HepG2 (cell line): ENCODE measurements around the gene PPP2R2B. TPM values are rescaled to one million over a fixed set of nuclear protein-coding genes. Genes with fewer than 3 reads are reported as not detected.

Source experiments
- ATAC-seq: fragments of 200-7000 bp; cut with Tn5 transposase; 3 replicates; pipeline ENCODE4 v1.9.1; 2020; ENCODE audit warnings: mild to moderate bottlenecking, moderate library complexity
- BruUV-seq: library from RNA; stranded (reverse); fragments of 400-500 nt; replicated peaks from 2 replicates; lab custom pipeline; 2021; lab: Mats Ljungman, UMichigan
- CTCF ChIA-PET: fragments of 300-600 bp; formaldehyde crosslinking; extraction: SDS; loops from one replicate; lab custom pipeline; 2021; ENCODE audit warnings: low total read pairs, inconsistent platforms, low intra/inter-chr PET ratio; lab: Yijun Ruan, JAX
- POLR2A ChIA-PET: fragments of 350-600 bp; sonication (Branson Sonifier 250); formaldehyde crosslinking; loops from one replicate; lab custom pipeline; 2020; ENCODE audit warnings: antibody characterized with exemption, inconsistent platforms; lab: Yijun Ruan, JAX
- DNase-seq: peaks from one replicate; pipeline ENCODE4 v3.0.0-alpha.2; 2015; ENCODE audit warnings: low spot score
- FAIRE-seq: peaks from 3 replicates; lab custom pipeline; 2011; peaks lifted over from hg19 to GRCh38; lab: Jason Lieb, UNC
- H2AFZ ChIP-seq: one replicate; pipeline ENCODE4 v1.6.1; 2011; ENCODE audit warnings: low read length, inconsistent platforms
- H3K27ac ChIP-seq: fragments of 300-600 bp; 3 replicates; pipeline ENCODE4 v1.8.0; 2011; ENCODE audit warnings: mixed run types, mild to moderate bottlenecking, mixed read lengths, low read length, inconsistent platforms; ENCODE audit not compliant: insufficient read depth; ENCODE audit errors: extremely low read length
- H3K27me3 ChIP-seq, 2 experiments: fragments of 200-600 bp in 1 of 2; 2 replicates in 1 of 2; 3 replicates in 1 of 2; pipeline versions ENCODE4 v1.6.0 to v1.8.0; 2011; ENCODE audit warnings: low read length in 2 of 2, mild to moderate bottlenecking in 2 of 2, moderate library complexity in 2 of 2, inconsistent platforms in 1 of 2; ENCODE audit not compliant: insufficient read depth in 2 of 2, control insufficient read depth in 1 of 2
- H3K36me3 ChIP-seq, 2 experiments: fragments of 200-600 bp in 1 of 2; replicated peaks in 1 of 2; 2 replicates in 1 of 2; 3 replicates in 1 of 2; pipeline versions ENCODE4 v1.5.1 to v1.8.0; 2011; ENCODE audit warnings: low read length in 2 of 2, inconsistent platforms in 1 of 2; ENCODE audit not compliant: insufficient read depth in 2 of 2, control insufficient read depth in 1 of 2
- H3K4me1 ChIP-seq: 2 replicates; pipeline ENCODE4 v1.5.1; 2012; ENCODE audit warnings: low read length, inconsistent platforms; ENCODE audit not compliant: insufficient read depth
- H3K4me2 ChIP-seq: 2 replicates; pipeline ENCODE4 v1.6.0; 2011; ENCODE audit warnings: low read depth, low read length, inconsistent platforms
- H3K4me3 ChIP-seq, 3 experiments: fragments of 200-600 bp in 1 of 3; sonication (generic), shearing (Covaris generic) in 1 of 3; replicated peaks in 1 of 3; 2 replicates each; pipeline ENCODE4 v1.5.1; 2011 to 2016; ENCODE audit warnings: low read length in 3 of 3, inconsistent platforms in 2 of 3, low read depth in 2 of 3, mild to moderate bottlenecking in 2 of 3, control low read depth in 1 of 3, mixed read lengths in 1 of 3; ENCODE audit not compliant: insufficient read depth in 1 of 3
- H3K79me2 ChIP-seq: one replicate; pipeline ENCODE4 v1.6.1; 2011; ENCODE audit warnings: low read length, inconsistent platforms; ENCODE audit not compliant: insufficient read depth
- H3K9ac ChIP-seq: 2 replicates; pipeline ENCODE4 v1.6.0; 2011; ENCODE audit warnings: mild to moderate bottlenecking, low read depth, low read length, inconsistent platforms; ENCODE audit not compliant: insufficient read depth
- H3K9me3 ChIP-seq: 2 replicates; pipeline ENCODE4 v1.5.1; 2012; ENCODE audit warnings: mild to moderate bottlenecking, low read length
- H4K20me1 ChIP-seq: 2 replicates; pipeline ENCODE4 v1.6.0; 2011; ENCODE audit warnings: inconsistent platforms, mild to moderate bottlenecking, low read length, moderate library complexity; ENCODE audit not compliant: insufficient read depth
- BCL6 ChIP-seq: IDR thresholded peaks from 2 replicates; pipeline ENCODE4 v1.6.1; 2016; ENCODE audit warnings: missing genetic modification reagents, missing compliant biosample characterization
- CC2D1A ChIP-seq: sonication (generic); formaldehyde crosslinking; IDR thresholded peaks from 2 replicates; pipeline ENCODE4 v1.8.1; 2023; ENCODE audit warnings: mild to moderate bottlenecking, missing genetic modification reagents
- CTCF ChIP-seq: sonication (generic); formaldehyde crosslinking; IDR thresholded peaks from 2 replicates; pipeline ENCODE4 v1.5.0; 2020; ENCODE audit warnings: mild to moderate bottlenecking, missing genetic modification reagents, moderate library complexity
- ELF1 ChIP-seq: sonication (generic); formaldehyde crosslinking; IDR thresholded peaks from 2 replicates; pipeline ENCODE4 v1.4.0; 2020; ENCODE audit warnings: missing genetic modification reagents
- IRF9 ChIP-seq: sonication (generic); formaldehyde crosslinking; IDR thresholded peaks from 2 replicates; pipeline ENCODE4 v1.8.0; 2022; ENCODE audit warnings: missing genetic modification reagents, mild to moderate bottlenecking, borderline replicate concordance
- PBX2 ChIP-seq: IDR thresholded peaks from 2 replicates; pipeline ENCODE4 v1.6.1; 2016; ENCODE audit warnings: control low read depth
- RFXAP ChIP-seq: sonication (generic); formaldehyde crosslinking; IDR thresholded peaks from 2 replicates; pipeline ENCODE4 v1.4.0; 2020; ENCODE audit warnings: missing genetic modification reagents, borderline replicate concordance
- RXRB ChIP-seq: IDR thresholded peaks from 2 replicates; pipeline ENCODE4 v1.6.1; 2016; ENCODE audit warnings: borderline replicate concordance, missing genetic modification reagents, missing compliant biosample characterization
- SMC3 ChIP-seq: IDR thresholded peaks from 2 replicates; pipeline ENCODE4 v1.6.1; 2011; ENCODE audit warnings: low read length, improper control_type of control experiment
- STAG1 ChIP-seq: sonication (generic); formaldehyde crosslinking; IDR thresholded peaks from 2 replicates; pipeline ENCODE4 v1.4.0; 2020; ENCODE audit warnings: missing genetic modification reagents
- TBX2 ChIP-seq: sonication (generic); formaldehyde crosslinking; IDR thresholded peaks from 2 replicates; pipeline ENCODE4 v1.5.0; 2020; ENCODE audit warnings: missing genetic modification reagents, mild to moderate bottlenecking, borderline replicate concordance
- ZNF34 ChIP-seq: sonication (generic); formaldehyde crosslinking; IDR thresholded peaks from 2 replicates; pipeline ENCODE4 v1.4.0; 2020; ENCODE audit warnings: mild to moderate bottlenecking, missing genetic modification reagents, borderline replicate concordance
- ZNF552 ChIP-seq: sonication (generic); formaldehyde crosslinking; IDR thresholded peaks from 2 replicates; pipeline ENCODE4 v1.9.0; 2022; ENCODE audit warnings: missing genetic modification reagents, mild to moderate bottlenecking, borderline replicate concordance
- ZNF674 ChIP-seq: sonication (generic); formaldehyde crosslinking; IDR thresholded peaks from 2 replicates; pipeline ENCODE4 v1.5.0; 2020; ENCODE audit warnings: low read depth, mild to moderate bottlenecking, missing genetic modification reagents
- WGBS: methylation state at CpG from one replicate; pipeline ENCODE4 v1.1.6; 2017; ENCODE audit warnings: low lambda C conversion rate; 5-methylcytosine and 5-hydroxymethylcytosine counted together
- in situ Hi-C: cut with HindIII; loops from 2 replicates; pipeline ENCODE4 v1.10.0; 2017; ENCODE audit warnings: low pct_unique_long_range_greater_than_20kb; ENCODE audit not compliant: extremely low pct_ligation_motif_present
- intact Hi-C: fragments of 100-400 bp; cut with micrococcal nuclease; formaldehyde crosslinking; loops from one replicate; pipeline ENCODE4 v1.10.0; 2022; ENCODE audit not compliant: unreplicated experiment
- polyA plus RNA-seq, 8 experiments: library from polyadenylated mRNA; depleted of rRNA in 3 of 8; stranded (reverse) in 7 of 8; unstranded in 1 of 8; fragments of >200 nt; fragmentation: Illumina TruSeq in 4 of 8; extraction: Trizol in 4 of 8; gene quantifications; 2 replicates each; pipeline versions ENCODE4 v1.2.1 to v1.2.3, GENCODE V29; 2011 to 2016; ENCODE audit warnings: low read depth in 4 of 8, missing spikeins in 1 of 8, mixed read lengths in 1 of 8; ENCODE audit not compliant: insufficient read depth in 1 of 8
- total RNA-seq, 5 experiments: library from RNA; depleted of rRNA; stranded (reverse); fragments of >200 nt; fragmentation: Illumina TruSeq; extraction: Trizol; gene quantifications; 2 replicates each; pipeline ENCODE4 v1.2.3, GENCODE V29; 2016; ENCODE audit warnings: low read depth in 1 of 5

PPP2R2B gene
- total and polyA plus RNA-seq, 2 of the 13 experiments (the other 11 are each of a cell fraction or from before 2014, with no cell fraction given), result not detected

- TF ChIP-seq CC2D1A, result no peak
- TF ChIP-seq ZNF34 (CRISPR knock-in tag), result no peak
- TF ChIP-seq ZNF674 (CRISPR knock-in tag), result no peak
- no peak for TF ChIP-seq RFXAP
- TF ChIP-seq ZNF552, result no peak
- no peak for TF ChIP-seq PBX2 (CRISPR knock-in tag)
- TF ChIP-seq, all 625 proteins: peak for 0
Measured at GRCh38 chr5:146533882-146534281, 344.7 kb downstream of the PPP2R2B start (continued).

GRCh38 chr5:146533260-146533857 is 345.2 kb downstream of the PPP2R2B start:
- in situ Hi-C loops (no loop called here), intact Hi-C loops (loop anchor here (1.0 to 10.0 kb wide), 3 partner anchors 433 to 1041 kb away; no protein-coding TSS in a partner anchor)
- 10% methylated on average over 7 of the region's 7 CpGs for WGBS
- H3K9ac ChIP-seq, result no peak overlapping the region
- ChIA-PET POLR2A (no interaction called here), CTCF (interaction anchor here (0.8 kb wide), 2 partner anchors 9 to 432 kb away, joined by 3 to 5 read pairs; no protein-coding TSS in a partner anchor)
- H3K36me3 ChIP-seq, result no peaks in the 10 kb centered on the region
- H2AFZ ChIP-seq, result no peak overlapping the region
- no peaks in the 10 kb centered on the region for H3K9me3 ChIP-seq
- DNase-seq (peak; percentile 66), FAIRE-seq (peak; percentile 89), ATAC-seq (peak; percentile 97)
- no peaks in the 10 kb centered on the region for H3K27me3 ChIP-seq
- no peak overlapping the region for H3K4me3 ChIP-seq
- H3K27ac ChIP-seq, result no peak overlapping the region
- BruUV-seq, result no TSS peak
- H3K79me2 ChIP-seq, result no peaks in the 10 kb centered on the region
- H4K20me1 ChIP-seq, result no peaks in the 10 kb centered on the region
- H3K4me1 ChIP-seq, result no peaks in the 10 kb centered on the region
- H3K4me2 ChIP-seq, result 0 out of 2 replicates have a peak overlapping the region, but pooled peaks have one; percentile 5
- TF ChIP-seq ELF1 (CRISPR knock-in tag), result peak; percentile 27; the same call in 1 of the 2 replicates
- TF ChIP-seq IRF9 (CRISPR knock-in tag), result no peak
- peak; percentile 21; the same call in 1 of the 2 replicates for TF ChIP-seq RXRB (CRISPR knock-in tag)
- peak; percentile 74 for TF ChIP-seq STAG1
- peak; percentile 50; the same call in 1 of the 2 replicates for TF ChIP-seq SMC3
- peak; percentile 89 for TF ChIP-seq CTCF (CRISPR knock-in tag)
- 0 out of 2 replicates have a peak, but pooled peaks have one; percentile 12 for TF ChIP-seq BCL6
- TF ChIP-seq TBX2, result no peak
